Vagina (tissue), 2 donors: ENCODE results near the gene STK39. TPM values are rescaled to one million over a fixed set of nuclear protein-coding genes. Genes with fewer than 3 reads are reported as not detected.

Experiments
- DNase-seq, 2 donors: peaks; one replicate each; pipeline ENCODE4 v3.0.0-alpha.2; 2017; ENCODE audit errors: extremely low spot score in 2 of 2
- H3K27ac ChIP-seq: fragments of 200-600 bp; sonication (generic); one replicate; pipeline ENCODE4 v1.5.1; 2019
- H3K27me3 ChIP-seq: fragments of 200-600 bp; sonication (generic); one replicate; pipeline ENCODE4 v1.5.1; 2019
- H3K36me3 ChIP-seq, 2 donors: fragments of 200-600 bp; sonication (generic); one replicate each; pipeline ENCODE4 v1.5.1; 2017 to 2019
- H3K4me1 ChIP-seq: fragments of 200-600 bp; sonication (generic); one replicate; pipeline ENCODE4 v1.5.1; 2019
- H3K4me3 ChIP-seq, 2 donors: fragments of 200-600 bp; sonication (generic); 1 replicate in 1 of 2; 2 replicates in 1 of 2; pipeline ENCODE4 v1.5.1; 2016 to 2019
- H3K9me3 ChIP-seq: fragments of 200-600 bp; sonication (generic); one replicate; pipeline ENCODE4 v1.5.1; 2019
- POLR2A ChIP-seq, 2 donors: fragments of 450-650 bp; IDR thresholded peaks; one replicate each; pipeline ENCODE4 v1.6.1; 2017; ENCODE audit warnings: antibody characterized with exemption in 2 of 2, mild to moderate bottlenecking in 2 of 2, moderate library complexity in 2 of 2
- POLR2AphosphoS5 ChIP-seq, 2 donors: sonication (generic); formaldehyde crosslinking; IDR thresholded peaks; one replicate each; pipeline ENCODE4 v1.9.0; 2017; ENCODE audit warnings: antibody characterized with exemption in 2 of 2, mild to moderate bottlenecking in 2 of 2, low read depth in 1 of 2; ENCODE audit not compliant: insufficient read depth in 1 of 2
- intact Hi-C: fragments of 100-400 bp; cut with DNase I; formaldehyde crosslinking; loops from one replicate; pipeline ENCODE4 v1.15.1; 2023
- total RNA-seq: library from RNA; depleted of rRNA; stranded (reverse); fragments of >200 nt; gene quantifications from one replicate; pipeline ENCODE4 v1.2.3, GENCODE V29; 2016
- TF ChIP-seq, protein P1 (sequence below), 3 experiments: fragments of 450-650 bp in 2 of 3; fragments of 200-600 bp in 1 of 3; sonication (generic) in 1 of 3; IDR thresholded peaks; one replicate each; pipeline ENCODE4 v1.5.1; 2017 to 2019; ENCODE audit warnings: antibody characterized with exemption in 3 of 3, mild to moderate bottlenecking in 2 of 3, moderate library complexity in 2 of 3

STK39 gene
- total RNA-seq, 1 donor from 2014 or later: 15.5 TPM

DNA sequence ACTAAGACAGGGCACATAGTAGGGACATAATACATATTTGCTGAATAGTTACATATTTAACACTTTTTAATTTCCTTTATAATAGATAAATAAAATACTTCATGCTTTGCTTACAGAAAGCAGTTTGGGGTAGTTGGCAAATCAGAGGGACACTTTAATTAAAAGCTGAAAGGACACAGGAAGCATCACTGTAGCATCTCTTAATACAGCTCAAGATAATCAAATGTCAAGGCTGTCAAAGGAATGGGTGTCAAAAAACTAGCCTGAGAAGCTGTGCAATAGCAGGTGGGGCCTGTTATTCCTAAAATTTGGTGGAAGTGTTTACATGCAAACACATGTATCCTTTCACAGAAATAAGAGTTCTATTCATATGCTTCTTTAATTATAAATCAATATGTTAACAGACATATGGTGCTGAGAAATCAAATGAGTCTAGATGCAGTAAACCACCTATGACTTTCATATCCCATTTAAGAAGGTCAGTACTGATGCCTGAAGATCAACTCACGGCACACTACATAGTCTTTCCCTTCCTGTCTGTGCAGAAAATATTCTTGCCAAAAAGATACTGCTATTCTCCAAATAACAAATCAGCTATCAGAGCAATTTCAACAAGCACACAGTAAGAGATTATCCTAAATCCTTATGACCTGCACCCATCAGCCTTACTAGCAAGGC, 174.6 kb downstream of the STK39 start:
- H3K9me3 ChIP-seq: no peaks in the 10 kb centered on the region
- DNase-seq: no peak
- no peaks in the 10 kb centered on the region for H3K27me3 ChIP-seq
- TF ChIP-seq, protein P1, sequence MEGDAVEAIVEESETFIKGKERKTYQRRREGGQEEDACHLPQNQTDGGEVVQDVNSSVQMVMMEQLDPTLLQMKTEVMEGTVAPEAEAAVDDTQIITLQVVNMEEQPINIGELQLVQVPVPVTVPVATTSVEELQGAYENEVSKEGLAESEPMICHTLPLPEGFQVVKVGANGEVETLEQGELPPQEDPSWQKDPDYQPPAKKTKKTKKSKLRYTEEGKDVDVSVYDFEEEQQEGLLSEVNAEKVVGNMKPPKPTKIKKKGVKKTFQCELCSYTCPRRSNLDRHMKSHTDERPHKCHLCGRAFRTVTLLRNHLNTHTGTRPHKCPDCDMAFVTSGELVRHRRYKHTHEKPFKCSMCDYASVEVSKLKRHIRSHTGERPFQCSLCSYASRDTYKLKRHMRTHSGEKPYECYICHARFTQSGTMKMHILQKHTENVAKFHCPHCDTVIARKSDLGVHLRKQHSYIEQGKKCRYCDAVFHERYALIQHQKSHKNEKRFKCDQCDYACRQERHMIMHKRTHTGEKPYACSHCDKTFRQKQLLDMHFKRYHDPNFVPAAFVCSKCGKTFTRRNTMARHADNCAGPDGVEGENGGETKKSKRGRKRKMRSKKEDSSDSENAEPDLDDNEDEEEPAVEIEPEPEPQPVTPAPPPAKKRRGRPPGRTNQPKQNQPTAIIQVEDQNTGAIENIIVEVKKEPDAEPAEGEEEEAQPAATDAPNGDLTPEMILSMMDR (IDR thresholded peaks at IDR 0.05): no peak
- TF ChIP-seq POLR2A (IDR thresholded peaks at IDR 0.05) (no peak), POLR2AphosphoS5 (IDR thresholded peaks at IDR 0.05; ENCODE audit: insufficient read depth in 1 of 2, low read depth in 1 of 2) (no peak)
- intact Hi-C loops: no loop called here
- H3K4me3 ChIP-seq: no peak overlapping the region
- no peaks in the 10 kb centered on the region for H3K4me1 ChIP-seq
- no peak overlapping the region for H3K27ac ChIP-seq
- H3K36me3 ChIP-seq: no peaks in the 10 kb centered on the region

DNA sequence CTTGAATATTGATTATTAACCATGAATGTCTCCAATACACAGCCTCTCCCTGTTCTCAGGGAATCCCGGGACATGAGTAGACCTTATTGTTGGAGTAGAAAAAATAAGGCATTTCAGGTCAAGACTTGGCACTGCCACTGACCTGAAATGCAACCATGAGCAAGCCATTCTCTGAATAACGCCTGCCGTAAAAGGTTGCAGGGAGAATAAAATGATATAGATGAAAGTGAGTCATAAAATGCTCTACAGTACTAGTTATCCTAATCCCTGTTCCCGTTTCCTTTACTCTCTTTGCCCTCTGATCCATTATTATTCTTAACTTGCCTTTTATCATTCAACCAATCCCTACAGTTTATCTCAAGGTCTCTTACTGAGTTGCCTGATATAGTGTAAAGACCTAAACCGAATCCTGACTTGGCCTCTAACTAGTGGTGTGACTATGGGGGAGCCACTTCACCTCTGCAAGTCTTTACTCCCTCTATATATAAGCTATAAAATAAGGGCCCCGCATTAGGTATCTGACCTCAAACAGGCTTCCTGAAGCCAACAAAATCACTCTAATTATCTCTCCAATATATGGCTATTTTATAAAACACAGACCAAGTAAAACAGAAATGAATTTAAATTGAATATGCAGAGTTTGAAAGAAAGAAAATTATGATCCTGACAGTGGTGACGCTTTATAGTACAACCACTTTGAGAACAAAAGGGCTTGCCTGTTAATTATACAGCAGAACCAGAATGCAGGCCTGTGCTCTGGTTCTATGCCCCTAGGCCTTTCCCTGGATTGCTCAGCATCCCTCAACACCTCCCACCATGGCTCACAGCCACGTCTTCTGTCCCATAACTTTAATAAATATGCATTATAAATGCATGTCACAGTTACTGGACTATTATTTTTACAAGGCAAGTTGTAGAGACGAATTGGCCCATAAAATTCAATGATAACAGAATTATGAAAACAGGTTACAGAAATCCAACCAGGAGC, 183.1 kb downstream of the STK39 start:
- intact Hi-C loops: no loop called here
- no peaks in the 10 kb centered on the region for H3K27me3 ChIP-seq
- DNase-seq: no peak
- H3K4me1 ChIP-seq: no peaks in the 10 kb centered on the region
- H3K36me3 ChIP-seq: peaks cover 0 to 3% of the 10 kb centered on the region in 2 donors
- TF ChIP-seq POLR2A (IDR thresholded peaks at IDR 0.05) (no peak), POLR2AphosphoS5 (IDR thresholded peaks at IDR 0.05; ENCODE audit: insufficient read depth in 1 of 2, low read depth in 1 of 2) (no peak)
- TF ChIP-seq, protein P1 (IDR thresholded peaks at IDR 0.05): no peak
- H3K27ac ChIP-seq: no peak overlapping the region
- H3K4me3 ChIP-seq: no peak overlapping the region
- H3K9me3 ChIP-seq: no peaks in the 10 kb centered on the region

DNA sequence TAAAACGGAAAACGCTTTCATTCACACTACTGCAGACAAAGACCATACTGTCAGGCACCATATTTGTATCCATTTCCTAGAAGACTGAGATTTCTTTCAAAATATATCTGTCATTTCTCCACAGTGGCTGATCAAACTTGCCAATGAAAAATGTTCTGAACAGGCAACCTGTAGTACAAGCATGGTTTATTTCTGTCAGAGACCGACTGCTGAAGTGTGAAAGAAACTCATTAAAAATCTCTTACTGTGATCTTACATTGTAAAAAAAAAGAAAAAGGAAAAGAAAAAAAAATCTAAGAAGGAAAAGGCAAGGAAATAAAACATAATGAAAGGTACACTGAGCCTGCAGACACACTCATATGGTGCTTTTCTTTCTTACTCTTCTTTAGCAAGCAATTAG, 184.5 kb downstream of the STK39 start:
- Histone ChIP-seq H3K27me3 (no peaks in the 10 kb centered on the region), H3K4me1 (no peaks in the 10 kb centered on the region), H3K36me3 (peaks cover 0 to 3% of the 10 kb centered on the region in 2 donors), H3K27ac (no peak overlapping the region), H3K9me3 (no peaks in the 10 kb centered on the region), H3K4me3 (no peak overlapping the region)
- intact Hi-C loops: no loop called here
- DNase-seq: no peak
- TF ChIP-seq, protein P1 (IDR thresholded peaks at IDR 0.05): no peak
- TF ChIP-seq POLR2A (IDR thresholded peaks at IDR 0.05) (no peak), POLR2AphosphoS5 (IDR thresholded peaks at IDR 0.05; ENCODE audit: insufficient read depth in 1 of 2, low read depth in 1 of 2) (no peak)

DNA sequence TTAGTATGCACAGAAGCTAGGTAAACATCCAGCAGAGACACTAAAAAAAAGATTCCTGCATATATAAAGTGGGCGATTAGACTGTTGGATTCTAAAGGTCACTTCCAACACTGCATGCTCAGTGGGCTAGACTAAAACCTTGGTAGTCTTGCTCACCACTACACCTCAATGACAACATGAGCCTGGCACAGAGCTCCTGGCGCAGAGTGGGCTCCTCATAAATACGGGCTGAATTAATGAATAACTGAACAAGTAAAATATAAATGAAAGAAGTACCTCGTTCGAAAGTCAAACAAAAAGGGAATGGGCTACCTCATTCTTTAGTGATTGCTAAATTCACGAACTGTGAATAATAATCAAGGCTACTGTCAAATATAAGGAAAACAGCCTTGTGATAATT, 185.3 kb downstream of the STK39 start:
- Histone ChIP-seq H3K27ac (no peak overlapping the region), H3K4me1 (no peaks in the 10 kb centered on the region), H3K36me3 (peaks cover 0 to 3% of the 10 kb centered on the region in 2 donors), H3K4me3 (no peak overlapping the region), H3K27me3 (no peaks in the 10 kb centered on the region), H3K9me3 (no peaks in the 10 kb centered on the region)
- intact Hi-C loops: no loop called here
- DNase-seq: no peak
- TF ChIP-seq, protein P1 (IDR thresholded peaks at IDR 0.05): no peak
- no peak for TF ChIP-seq POLR2AphosphoS5 (IDR thresholded peaks at IDR 0.05; ENCODE audit: insufficient read depth in 1 of 2, low read depth in 1 of 2)
- TF ChIP-seq POLR2A (IDR thresholded peaks at IDR 0.05): no peak
